HEK293 (cell line): ENCODE results near the gene RABEP2.
"Not testable (repeated sequence)": the region's sequence is repeated elsewhere in the genome, so short reads cannot be mapped to it uniquely, and the experiment has no call there.

Experiments used
- IKZF3 ChIP-seq: fragments of 450-650 bp; IDR thresholded peaks from 2 replicates; pipeline ENCODE4 v1.5.0; 2018; ENCODE audit warnings: missing biosample characterization, mild to moderate bottlenecking, missing genetic modification characterization, moderate library complexity
- MYNN ChIP-seq: fragments of 450-650 bp; formaldehyde crosslinking; IDR thresholded peaks from 2 replicates; pipeline ENCODE4 v1.5.1; 2016; ENCODE audit warnings: missing biosample characterization, missing genetic modification characterization, borderline replicate concordance
- REST ChIP-seq: fragments of 450-650 bp; formaldehyde crosslinking; IDR thresholded peaks from 2 replicates; pipeline ENCODE4 v1.5.1; 2016; ENCODE audit warnings: missing biosample characterization, missing genetic modification characterization
- ZNF16 ChIP-seq: fragments of 450-650 bp; formaldehyde crosslinking; IDR thresholded peaks from 2 replicates; pipeline ENCODE4 v1.5.1; 2016; ENCODE audit warnings: low read depth, missing biosample characterization, missing genetic modification characterization
- ZNF274 ChIP-seq, 2 experiments: fragments of 200-500 bp in 1 of 2; fragments of 450-650 bp in 1 of 2; sonication (Bioruptor generic) in 1 of 2; formaldehyde crosslinking in 1 of 2; IDR thresholded peaks; 2 replicates each; pipeline versions ENCODE4 v1.5.1 to v1.6.1; 2014 to 2016; ENCODE audit warnings: borderline replicate concordance in 1 of 2, inconsistent platforms in 1 of 2, low read length in 1 of 2, missing biosample characterization in 1 of 2, missing genetic modification characterization in 1 of 2
- ZNF785 ChIP-seq: fragments of 450-650 bp; formaldehyde crosslinking; IDR thresholded peaks from 2 replicates; pipeline ENCODE4 v1.5.1; 2016; ENCODE audit warnings: missing biosample characterization, missing genetic modification characterization
- ZNF837 ChIP-seq: fragments of 450-650 bp; formaldehyde crosslinking; IDR thresholded peaks from 2 replicates; pipeline ENCODE4 v1.5.1; 2016; ENCODE audit warnings: missing biosample characterization, missing genetic modification characterization

- TF ChIP-seq ZNF785 (tag by site-specific recombination); ZNF837 (tag by site-specific recombination); ZNF16 (tag by site-specific recombination); IKZF3; MYNN (tag by site-specific recombination); REST; ZNF274 (IDR thresholded peaks at IDR 0.05; ENCODE audit: low read length); ZNF274 (tag by site-specific recombination; IDR thresholded peaks at IDR 0.05; ENCODE audit: borderline replicate concordance): not testable (repeated sequence)
Observed at GRCh38 chr16:28926284-28926683, 1.2 kb upstream of the RABEP2 start.
